Fibroblast of skin of left quadriceps (primary cell): ENCODE measurements around the gene NUB1.
A peak's percentile ranks its signal among the peaks of the same experiment; 100 is the strongest.
"Not testable (repeated sequence)": the region's sequence is repeated elsewhere in the genome, so short reads cannot be mapped to it uniquely, and the experiment has no call there.

Experiments used
- DNase-seq, 2 experiments: peaks; one replicate each; pipeline ENCODE4 v3.0.0-alpha.2; 2013; ENCODE audit warnings: low read depth in 2 of 2

Gene NUB1, protein sequence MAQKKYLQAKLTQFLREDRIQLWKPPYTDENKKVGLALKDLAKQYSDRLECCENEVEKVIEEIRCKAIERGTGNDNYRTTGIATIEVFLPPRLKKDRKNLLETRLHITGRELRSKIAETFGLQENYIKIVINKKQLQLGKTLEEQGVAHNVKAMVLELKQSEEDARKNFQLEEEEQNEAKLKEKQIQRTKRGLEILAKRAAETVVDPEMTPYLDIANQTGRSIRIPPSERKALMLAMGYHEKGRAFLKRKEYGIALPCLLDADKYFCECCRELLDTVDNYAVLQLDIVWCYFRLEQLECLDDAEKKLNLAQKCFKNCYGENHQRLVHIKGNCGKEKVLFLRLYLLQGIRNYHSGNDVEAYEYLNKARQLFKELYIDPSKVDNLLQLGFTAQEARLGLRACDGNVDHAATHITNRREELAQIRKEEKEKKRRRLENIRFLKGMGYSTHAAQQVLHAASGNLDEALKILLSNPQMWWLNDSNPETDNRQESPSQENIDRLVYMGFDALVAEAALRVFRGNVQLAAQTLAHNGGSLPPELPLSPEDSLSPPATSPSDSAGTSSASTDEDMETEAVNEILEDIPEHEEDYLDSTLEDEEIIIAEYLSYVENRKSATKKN

DNA sequence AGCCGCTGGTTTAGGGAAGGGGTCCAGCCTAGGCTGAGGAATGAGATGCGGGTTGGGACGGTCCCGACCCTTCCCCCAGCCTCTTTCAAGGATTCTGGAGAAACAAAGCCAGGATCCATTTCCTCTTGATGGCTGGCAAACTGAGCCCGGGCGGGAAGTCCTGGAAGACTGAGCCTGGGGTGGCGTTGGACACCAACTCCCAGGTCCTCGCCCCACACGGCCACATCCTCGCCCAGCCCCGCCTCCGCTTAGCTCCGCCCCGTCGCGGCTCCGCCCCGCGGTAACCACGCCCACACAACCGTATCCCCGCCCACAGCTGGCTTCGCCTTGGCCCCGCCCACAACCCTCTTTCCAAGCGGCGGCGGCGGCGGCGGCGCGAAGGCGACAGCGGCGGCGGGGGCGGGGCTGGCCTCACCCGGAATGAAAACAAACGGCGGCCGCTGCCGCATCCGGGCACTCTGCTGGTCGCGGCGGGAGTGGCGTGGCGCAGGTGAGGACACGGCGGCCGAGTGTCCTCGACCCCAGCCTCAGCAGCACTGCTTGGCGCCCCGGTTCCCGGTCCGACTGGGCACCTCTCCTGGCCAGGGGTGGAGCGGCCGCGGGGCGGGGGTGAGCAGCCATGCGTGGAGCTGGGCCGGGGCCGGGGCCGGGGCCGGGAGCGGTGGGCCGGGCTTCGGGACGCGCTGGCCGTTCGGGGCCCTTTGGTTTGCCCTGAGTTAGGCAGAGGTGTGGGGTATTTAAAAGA, at the start of gene NUB1:
Gene NUB1 (plus strand): TSS at position 456 of the 745 bp plus-strand sequence. CDS start 3,538 bp downstream, outside the sequence.
- DNase-seq: peak; percentile 63 to 69

DNA sequence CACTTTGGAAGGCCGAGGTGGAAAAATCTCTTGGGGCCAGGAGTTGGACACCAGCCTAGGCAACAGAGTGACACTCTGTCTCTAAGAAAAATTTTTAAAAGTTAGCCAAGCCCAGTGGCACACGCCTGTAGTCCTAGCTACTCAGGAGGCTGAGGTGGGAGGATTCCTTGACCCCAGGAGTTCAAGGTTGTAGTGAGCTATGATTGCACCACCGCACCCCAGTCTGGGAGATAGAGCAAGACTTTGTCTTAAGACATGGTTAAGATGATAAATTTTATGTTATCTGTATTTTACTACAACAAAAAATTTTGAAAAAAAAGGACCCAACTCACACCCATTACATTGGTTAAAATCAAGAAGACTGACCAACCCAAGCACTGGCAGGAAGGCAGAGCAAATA, 48.8 kb upstream of the NUB1 start:
- DNase-seq: no peak

DNA sequence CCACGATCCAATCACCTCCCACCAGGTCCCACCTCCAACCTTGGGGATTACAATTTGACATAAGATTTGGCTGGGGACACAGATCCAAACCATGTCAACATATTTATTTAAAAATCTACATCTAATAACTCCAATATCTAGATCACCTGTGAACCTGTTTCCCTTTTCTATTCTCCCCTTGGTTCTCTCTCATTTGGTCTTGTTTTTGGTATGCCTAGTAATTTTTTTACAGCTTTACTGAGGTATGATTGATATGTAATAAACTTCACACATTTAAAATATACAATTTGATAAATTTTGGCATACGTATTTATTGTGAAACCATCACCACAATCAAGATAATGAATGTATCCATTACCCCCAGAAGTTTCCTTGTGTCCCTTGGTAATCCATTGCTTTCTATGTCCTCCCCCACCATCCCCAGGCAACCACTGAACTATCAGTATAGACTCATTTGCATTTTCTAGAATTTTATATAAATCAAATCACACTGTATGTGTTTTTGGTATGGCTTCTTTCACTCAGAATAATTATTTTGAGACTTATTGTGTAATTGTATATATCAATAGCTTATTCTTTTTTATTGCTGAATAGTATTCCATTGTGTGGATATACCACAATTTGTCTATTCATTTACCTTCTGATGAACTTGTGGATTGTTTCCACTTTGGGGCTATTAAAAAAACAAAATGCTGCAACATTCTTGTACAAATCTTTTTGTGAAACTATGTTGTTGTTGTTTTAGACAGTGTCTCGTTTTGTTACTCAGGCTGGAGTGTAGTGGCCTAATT, 45.2 kb upstream of the NUB1 start:
- DNase-seq: no peak

DNA sequence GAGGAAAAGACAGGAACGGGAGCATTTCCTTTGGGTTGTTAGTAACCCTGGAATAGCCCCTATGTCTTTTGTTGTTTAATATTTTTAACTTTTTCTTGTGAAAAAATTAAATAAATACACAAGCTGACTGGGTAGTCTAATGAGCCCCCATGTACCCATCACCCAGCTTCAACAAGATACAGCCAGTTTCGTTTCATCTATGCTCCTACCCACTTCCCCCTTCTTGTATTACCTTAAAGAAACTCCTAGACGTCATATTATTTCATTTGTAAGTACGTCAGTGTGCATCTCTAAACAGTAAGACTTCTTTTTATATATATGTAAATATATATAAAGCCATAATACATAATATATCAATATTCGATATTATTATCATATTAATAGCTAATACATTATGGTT, 42.8 kb upstream of the NUB1 start:
- DNase-seq: no peak

DNA sequence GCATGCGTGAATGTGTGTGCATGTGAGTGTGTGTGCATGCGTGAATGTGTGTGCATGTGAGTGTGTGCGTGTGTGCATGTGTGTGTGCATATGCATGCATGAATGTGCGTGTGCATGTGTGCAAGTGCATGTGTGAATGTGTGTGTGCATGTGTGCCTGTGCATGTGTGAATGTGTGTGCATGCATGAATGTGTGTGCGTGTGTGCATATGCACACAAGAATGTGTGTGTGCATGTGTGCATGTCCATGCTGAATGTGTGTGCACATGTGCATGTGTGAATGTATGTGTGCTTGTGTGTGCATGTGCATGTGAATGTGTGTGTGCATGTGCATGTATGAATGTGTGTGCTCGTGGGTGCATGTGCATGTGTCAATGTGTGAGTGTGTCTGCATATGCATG, 42.1 kb upstream of the NUB1 start:
- DNase-seq: no peak

DNA sequence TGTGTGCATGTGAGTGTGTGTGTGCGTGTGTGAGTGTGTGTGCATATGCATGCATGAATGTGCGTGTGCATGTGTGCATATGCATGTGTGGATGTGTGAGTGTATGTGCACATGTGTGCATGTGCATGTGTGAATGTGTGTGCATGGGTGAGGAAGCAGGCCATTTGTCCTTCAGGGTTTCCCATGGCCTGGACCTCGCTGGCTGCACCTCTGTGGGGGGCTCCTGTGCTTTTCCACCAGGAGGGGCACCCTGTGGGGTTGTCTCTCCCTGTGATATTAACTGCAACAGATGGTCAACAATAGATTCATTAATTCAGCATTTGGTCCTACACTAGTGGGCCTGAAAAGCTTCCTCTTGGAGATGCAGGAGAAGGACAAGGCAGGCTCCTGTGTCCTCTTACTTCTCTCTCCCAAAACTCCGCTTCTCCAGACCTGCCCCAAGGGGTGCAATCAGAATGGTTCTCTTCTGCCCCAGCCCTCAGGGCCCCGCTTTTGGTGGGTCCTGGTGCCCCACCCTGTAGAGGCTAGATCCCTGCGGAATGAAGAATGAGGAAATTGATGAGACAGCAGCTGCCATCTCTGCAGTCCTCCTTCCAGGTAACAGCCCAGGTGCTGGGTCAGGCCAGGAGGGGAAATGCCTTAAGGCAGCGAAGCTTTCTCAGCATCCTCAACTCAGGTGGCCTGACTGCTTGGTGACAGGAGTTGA, 41.5 kb upstream of the NUB1 start:
- DNase-seq: no peak

DNA sequence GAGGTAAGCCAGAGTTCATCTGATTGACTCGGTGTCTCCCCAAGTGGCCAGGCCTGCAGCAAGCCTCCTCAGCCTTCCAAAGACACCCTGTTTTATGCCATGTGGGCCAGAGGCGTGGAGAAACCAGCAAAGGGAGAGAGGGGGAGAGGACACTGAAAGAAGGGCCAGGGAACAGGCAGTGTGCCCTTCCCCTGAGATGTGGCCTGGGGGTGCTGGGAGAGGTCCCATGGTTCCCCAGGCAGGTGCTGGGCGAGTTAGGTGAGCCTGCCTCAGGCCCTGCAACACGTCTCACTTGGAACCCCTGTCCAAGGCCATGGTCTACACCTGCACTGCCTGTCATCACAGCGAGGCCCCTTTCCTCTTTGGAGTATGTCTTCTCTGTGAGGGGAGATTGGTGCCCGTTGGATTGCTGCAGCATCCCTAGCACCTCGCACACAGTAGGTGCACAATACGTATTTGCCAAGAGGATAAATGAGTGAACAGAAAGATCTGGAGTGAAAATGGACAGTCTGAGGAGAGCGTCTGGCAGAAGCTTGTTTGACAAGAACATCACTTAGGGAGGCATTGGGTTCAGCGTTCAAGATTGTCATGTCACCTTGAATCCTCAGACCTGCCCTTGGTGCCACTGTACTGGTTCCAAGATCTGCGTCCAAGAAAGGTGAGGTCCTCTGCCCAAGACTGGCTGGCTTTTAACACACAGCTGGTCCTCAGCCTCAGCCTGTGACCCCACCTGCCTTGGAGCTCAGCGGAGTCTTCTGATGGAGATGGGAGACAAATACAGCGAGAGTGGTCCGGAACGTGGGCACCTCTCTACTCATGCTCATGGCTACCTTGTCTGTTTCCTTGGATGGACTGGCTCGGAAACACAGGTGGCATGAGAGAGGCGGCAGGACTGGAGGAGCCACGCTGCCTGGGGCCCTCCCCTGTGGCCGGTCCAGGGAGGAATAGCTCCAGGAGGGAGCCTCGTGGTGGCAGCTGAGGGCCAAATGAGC, 39.8 kb upstream of the NUB1 start:
- DNase-seq: no peak

DNA sequence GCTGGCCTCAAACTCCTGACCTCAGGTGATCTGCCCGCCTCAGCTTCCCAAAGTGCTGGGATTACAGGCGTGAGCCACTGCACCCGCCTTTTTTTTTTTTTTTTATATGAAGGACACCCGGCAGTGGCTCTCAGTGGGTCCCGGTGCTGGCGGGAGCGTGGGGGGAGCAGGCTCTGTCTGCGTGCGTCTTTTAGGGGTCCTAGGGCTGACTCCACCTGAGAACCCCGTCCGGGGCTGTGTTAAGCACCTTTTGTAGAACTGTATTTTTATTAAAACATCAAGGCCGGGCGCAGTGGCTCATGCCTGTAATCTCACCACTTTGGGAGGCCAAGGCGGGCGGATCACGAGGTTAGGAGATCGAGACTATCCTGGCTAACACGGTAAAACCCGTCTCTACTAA, 37.4 kb upstream of the NUB1 start:
- DNase-seq: not testable (repeated sequence)

DNA sequence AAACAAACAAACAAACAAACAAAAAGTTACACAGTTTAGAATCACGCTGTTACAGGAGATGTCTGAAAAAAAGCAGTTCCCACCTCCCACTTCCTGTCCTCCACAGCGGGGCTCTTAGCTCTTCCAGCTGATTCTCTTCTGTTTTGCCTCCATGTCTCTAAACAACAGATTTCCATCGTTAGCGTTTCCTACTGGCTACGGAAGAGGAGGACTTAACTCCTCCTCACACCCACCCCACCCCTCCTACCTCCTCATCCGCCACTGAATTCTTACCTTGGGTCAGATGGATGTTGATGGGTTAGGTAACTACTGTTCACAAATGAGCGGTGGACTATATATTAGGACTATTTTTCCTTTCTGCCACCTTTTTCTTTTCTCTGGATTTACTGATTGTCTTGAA, 36.8 kb upstream of the NUB1 start:
- no peak for DNase-seq

DNA sequence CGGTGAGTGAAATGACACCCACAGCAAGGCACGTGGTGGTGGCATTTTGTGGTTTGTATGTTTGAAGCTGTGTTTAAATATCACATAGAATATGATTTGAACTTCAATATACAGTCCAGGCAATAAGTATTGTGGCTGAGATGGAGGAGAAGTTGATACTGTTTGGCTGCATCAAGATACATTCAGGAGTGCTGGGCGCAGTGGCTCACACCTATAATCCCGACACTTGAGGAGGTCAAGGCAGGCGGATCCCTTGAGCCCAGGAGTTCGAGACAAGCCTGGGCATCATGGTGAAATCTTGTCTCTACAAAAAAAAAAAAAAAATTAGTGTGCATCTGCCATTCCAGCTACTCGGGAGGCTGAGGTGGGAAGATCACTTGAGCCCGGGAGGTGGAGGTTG, 35.2 kb upstream of the NUB1 start:
- DNase-seq: no peak

DNA sequence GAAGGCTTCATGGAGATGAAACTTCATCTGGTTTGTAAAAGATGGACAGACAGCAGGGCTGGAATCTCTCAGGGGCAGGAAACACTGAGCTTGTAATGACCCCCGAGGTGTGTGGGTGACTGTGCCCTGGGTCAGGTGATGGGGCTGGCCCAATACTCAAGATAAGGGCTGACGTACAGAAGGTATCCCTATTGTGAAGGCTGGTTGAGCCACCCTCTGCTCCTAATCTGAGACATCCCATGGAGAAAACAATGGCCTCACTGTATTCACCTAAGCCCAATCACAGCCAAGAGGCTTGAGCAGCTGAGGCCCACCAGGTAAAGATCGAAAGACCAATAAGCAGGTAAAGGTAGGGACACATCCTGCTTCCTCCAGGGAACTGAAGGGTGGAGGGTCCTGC, 34.8 kb upstream of the NUB1 start:
- no peak for DNase-seq

DNA sequence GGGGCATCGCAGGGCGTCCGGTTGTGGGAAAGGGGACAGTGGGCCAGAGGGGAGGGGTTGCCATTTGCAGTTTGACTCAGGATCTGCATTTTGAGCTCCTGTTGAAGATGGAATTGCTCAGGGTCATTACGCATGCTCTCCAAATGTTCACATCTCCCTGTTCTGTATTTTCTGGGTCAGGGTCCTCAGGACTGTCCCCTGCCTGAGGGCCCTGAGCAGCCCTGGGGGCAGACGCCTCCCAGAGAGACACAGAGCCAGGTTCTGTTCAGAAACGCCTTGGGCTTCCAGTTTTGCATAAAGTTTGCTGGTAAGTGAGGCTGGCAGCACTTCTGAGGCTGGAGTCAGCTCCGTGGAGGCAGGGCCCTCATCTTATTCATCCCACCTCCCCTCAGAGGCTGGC, 34.1 kb upstream of the NUB1 start:
- no peak for DNase-seq

DNA sequence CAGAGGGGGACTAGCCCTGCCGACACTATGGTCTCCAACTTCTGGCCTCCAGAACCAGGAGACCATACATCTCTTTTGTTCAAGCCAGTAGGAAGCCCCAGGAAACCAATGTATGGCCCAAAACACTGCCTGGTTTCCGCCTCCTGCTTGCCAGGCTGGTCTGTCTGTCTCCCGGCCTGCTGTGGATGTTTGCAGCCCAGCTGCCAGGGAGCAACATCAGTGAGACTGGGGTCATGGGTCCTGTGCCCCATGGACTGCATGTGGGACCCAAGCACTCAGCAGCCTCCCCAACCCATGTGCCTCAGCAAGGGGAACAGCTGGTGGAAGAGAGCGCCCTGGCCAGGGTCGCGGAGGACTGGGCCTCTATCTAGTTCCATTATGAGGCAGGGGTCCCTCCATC, 33.4 kb upstream of the NUB1 start:
- no peak for DNase-seq

DNA sequence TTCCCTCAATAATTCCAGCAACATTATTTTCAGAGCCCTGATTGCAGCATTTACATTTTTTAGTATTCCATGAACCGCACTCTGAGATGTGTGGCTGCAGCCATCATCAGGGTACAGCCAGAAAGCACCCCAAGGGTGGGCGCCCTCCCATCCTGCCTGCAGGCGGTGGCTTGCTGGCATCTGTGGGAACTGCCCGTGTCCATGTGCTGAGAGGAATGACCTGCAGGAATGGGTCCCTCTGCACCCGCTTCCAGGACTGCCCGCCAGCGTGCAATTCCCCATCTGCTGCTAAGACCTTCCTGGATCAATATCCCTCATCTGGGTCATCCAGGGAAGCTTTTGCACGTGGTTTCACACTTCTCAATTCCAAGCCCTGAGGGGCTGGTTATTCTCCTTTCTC, 32.8 kb upstream of the NUB1 start:
- no peak for DNase-seq

DNA sequence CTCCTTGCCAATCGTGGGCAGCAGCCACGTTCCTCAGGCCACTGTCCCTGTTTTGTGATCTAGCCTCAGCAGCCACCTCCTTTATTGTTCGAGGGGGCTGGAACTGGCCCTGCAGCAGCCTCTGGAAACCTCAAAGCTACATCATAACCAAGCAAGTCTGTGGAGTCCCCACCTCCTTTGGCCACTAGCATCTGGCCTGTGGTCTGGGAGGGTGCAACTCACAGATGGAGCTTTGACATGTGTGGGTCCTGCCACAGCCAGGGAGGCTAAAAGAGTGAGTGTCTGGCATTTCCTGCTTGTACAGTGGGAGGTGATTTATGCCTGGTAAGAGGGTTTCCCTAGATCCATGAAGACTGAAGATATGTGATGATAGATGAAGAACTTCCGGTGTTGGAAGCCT, 32.3 kb upstream of the NUB1 start:
- peak; percentile 8 to 13 for DNase-seq

DNA sequence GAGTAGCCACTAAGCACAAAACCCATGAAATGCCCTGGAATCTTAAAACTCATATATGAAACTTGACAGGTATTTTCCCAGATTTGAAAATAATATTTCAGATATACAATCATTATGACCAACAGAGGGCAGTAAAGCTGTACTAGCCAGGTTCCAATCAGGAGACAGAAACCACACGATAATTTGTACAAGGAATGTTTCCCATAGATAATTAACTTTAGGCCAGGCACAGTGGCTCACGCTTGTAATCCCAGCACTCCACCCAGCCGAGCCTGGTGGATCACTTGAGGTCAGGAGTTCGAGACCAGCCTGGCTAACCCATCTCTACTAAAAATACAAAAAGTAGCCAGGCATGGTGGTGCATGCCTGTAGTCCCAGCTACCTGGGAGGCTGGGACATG, 31.0 kb upstream of the NUB1 start:
- no peak for DNase-seq

DNA sequence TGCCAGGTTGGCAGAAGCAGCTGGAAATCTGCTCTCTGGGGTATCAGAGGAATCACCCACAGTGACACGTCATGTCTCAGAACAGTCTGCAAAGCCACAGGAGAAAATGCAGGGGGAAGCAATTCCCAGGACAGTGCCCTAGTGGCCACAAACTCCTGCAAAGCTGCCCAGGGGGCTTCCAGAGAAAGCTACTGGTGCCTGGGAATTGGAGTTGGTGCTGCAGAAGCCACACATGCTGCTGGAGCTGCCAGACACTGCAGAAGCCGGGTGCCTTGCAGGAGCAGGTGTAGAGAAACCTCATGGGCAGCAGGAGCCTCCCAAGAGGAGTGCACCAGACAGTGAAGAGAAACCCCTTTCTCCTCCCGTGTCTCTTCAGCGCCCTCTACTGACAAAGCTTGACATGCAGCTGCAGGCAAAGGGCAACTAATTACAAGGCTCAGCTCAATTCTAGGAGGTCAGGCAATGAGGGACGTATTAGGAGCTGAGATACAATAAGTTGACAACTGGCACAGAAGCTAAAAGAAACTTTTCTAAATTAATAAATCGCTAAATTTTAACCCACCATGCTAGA, 30.2 kb upstream of the NUB1 start:
- no peak for DNase-seq

DNA sequence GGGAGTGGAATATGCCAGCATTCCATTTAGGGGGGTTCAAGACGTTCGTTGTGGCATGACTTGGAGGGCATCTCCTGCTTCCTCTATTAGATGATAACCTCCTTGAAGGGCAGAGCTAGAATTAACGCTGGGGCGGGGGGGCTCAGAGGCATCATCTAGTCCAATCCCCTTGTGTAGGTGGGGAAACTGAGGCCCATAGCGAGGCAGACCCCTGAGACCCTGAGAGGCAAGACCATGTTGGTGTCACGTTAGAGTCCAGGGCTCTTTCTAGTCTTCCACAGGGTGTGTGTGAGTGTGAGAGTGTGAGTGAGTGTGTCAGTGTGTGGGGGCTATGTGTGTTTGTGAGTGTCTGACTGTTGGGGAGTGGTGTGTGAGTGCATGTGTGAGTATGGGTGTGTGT, 29.3 kb upstream of the NUB1 start:
- no peak for DNase-seq

DNA sequence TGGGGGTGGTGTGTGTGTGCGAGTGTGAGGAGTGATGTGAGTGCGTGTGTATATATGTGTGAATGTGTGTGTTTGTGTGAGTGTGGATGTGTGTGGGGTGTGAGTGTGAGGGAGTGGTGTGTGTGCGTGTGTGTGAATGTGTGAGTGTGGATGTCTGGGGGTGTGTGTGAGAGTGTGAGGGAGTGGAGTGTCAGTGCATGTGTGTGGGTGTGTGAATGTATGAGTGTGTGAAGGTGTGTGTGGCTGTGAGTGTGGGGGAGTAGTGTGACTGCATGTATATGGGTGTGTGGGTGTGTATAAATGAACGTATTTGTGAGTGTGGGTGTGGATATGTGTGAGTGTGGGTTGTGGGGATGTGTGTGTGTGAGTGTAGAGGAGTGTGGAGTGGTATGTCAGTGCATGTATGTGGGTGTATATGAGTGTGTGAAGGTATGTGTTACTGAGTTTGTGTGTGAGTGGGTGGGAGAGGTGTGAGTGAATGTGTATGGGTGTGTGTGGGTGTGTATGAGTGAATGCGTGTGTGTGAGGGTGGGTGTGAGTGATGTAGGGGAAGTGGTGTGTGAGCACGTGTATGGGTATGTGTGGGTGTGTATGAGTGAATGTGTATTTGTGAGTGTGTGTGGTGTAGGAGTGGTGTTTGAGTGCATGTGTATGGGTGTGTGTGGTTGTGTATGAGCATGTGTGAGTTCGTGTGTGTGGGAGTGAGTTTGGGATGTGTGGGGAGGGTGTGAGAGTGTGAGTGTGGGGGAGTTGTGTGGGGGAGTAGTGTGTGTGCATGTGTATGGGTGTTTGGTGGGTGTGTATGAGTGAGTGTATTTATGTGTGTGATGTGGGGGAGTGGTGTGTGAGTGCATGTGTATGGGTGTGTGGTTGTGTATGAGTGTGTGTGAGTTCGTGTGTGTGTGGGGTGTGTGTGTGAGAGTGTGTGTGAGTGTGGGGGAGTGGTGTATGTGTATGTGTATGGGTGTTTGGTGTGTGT, 28.5 kb upstream of the NUB1 start:
- DNase-seq: no peak
